K562 (cell line): Measurements from ENCODE around the gene SCFD2. TPM values are rescaled to one million over a fixed set of nuclear protein-coding genes. Genes with fewer than 3 reads are reported as not detected.

Experiments
- ATAC-seq: fragments of 200-7000 bp; cut with Tn5 transposase; 3 replicates; pipeline ENCODE4 v1.9.1; 2020; ENCODE audit warnings: moderate library complexity
- BruUV-seq: library from RNA; stranded (reverse); fragments of 400-500 nt; replicated peaks from 2 replicates; lab custom pipeline; 2021; lab: Mats Ljungman, UMichigan
- CTCF ChIA-PET: fragments of 300-600 bp; formaldehyde crosslinking; extraction: SDS; loops from one replicate; lab custom pipeline; 2021; ENCODE audit warnings: low intra/inter-chr PET ratio; lab: Yijun Ruan, JAX
- POLR2A ChIA-PET: fragments of 300-600, 350-650 bp; sonication (Branson Sonifier 250); formaldehyde crosslinking; extraction: SDS; loops from one replicate; lab custom pipeline; 2021; ENCODE audit warnings: antibody characterized with exemption, inconsistent platforms; lab: Yijun Ruan, JAX
- DNase-seq, 4 experiments: peaks; one replicate each; pipeline versions ENCODE4 v3.0.0 to v3.0.0-alpha.2; 2011 to 2018; ENCODE audit warnings: low spot score in 3 of 4, mixed read lengths in 3 of 4; ENCODE audit errors: extremely low read depth in 1 of 4
- FAIRE-seq: peaks from 2 replicates; lab custom pipeline; 2011; peaks lifted over from hg19 to GRCh38; lab: Jason Lieb, UNC
- H2AFZ ChIP-seq: 2 replicates; pipeline ENCODE4 v1.6.0; 2011; ENCODE audit warnings: low read depth, low read length, control low read depth, inconsistent platforms
- H3K27ac ChIP-seq: fragments of 200-600 bp; 3 replicates; pipeline ENCODE4 v1.8.0; 2011; ENCODE audit warnings: low read depth, mild to moderate bottlenecking, control low read depth, inconsistent platforms, low read length, moderate library complexity, mixed read lengths; ENCODE audit errors: extremely low read depth
- H3K27me3 ChIP-seq, 2 experiments: fragments of 300-600 bp in 1 of 2; 2 replicates in 1 of 2; 3 replicates in 1 of 2; pipeline versions ENCODE4 v1.6.0 to v1.8.0; 2011; ENCODE audit warnings: inconsistent platforms in 2 of 2, low read length in 2 of 2, mild to moderate bottlenecking in 1 of 2, mixed read lengths in 1 of 2, moderate library complexity in 1 of 2; ENCODE audit not compliant: control insufficient read depth in 2 of 2, insufficient read depth in 2 of 2
- H3K36me3 ChIP-seq: fragments of 300-600 bp; 3 replicates; pipeline ENCODE4 v1.8.0; 2011; ENCODE audit warnings: mild to moderate bottlenecking, low read length, inconsistent platforms; ENCODE audit not compliant: control insufficient read depth, insufficient read depth
- H3K4me1 ChIP-seq, 2 experiments: fragments of 200-600 bp in 1 of 2; replicated peaks in 1 of 2; 2 replicates in 1 of 2; 3 replicates in 1 of 2; pipeline versions ENCODE4 v1.5.1 to v1.8.0; 2011; ENCODE audit warnings: inconsistent platforms in 2 of 2, low read length in 2 of 2, mild to moderate bottlenecking in 1 of 2, mixed read lengths in 1 of 2, moderate library complexity in 1 of 2; ENCODE audit not compliant: control insufficient read depth in 2 of 2, insufficient read depth in 2 of 2
- H3K4me2 ChIP-seq: 2 replicates; pipeline ENCODE4 v1.6.1; 2011; ENCODE audit warnings: low read length, control low read depth, inconsistent platforms, mixed read lengths; ENCODE audit not compliant: insufficient read depth
- H3K4me3 ChIP-seq: fragments of 200-600 bp; sonication (generic), shearing (Covaris generic); 2 replicates; pipeline ENCODE4 v1.5.1; 2016; ENCODE audit warnings: control low read depth, inconsistent platforms
- H3K79me2 ChIP-seq: fragments of 200-600 bp; 3 replicates; pipeline ENCODE4 v1.8.0; 2011; ENCODE audit warnings: low read length, inconsistent platforms; ENCODE audit not compliant: control insufficient read depth, insufficient read depth
- H3K9ac ChIP-seq, 2 experiments: 2 replicates each; pipeline versions ENCODE4 v1.6.0 to v1.6.1; 2011; ENCODE audit warnings: low read depth in 2 of 2, low read length in 2 of 2, control low read depth in 1 of 2, inconsistent platforms in 1 of 2, mild to moderate bottlenecking in 1 of 2, mixed read lengths in 1 of 2; ENCODE audit not compliant: insufficient read depth in 1 of 2
- H3K9me1 ChIP-seq: one replicate; pipeline ENCODE4 v1.6.0; 2011; ENCODE audit warnings: inconsistent platforms, mild to moderate bottlenecking, low read length, moderate library complexity; ENCODE audit not compliant: control insufficient read depth, insufficient read depth
- H3K9me3 ChIP-seq: replicated peaks from 2 replicates; pipeline ENCODE4 v1.5.1; 2011; ENCODE audit warnings: low read depth, low read length, inconsistent platforms; ENCODE audit not compliant: control insufficient read depth, insufficient read depth
- H4K20me1 ChIP-seq: replicated peaks from 2 replicates; pipeline ENCODE4 v1.6.1; 2011; ENCODE audit warnings: low read length, inconsistent platforms, mixed read lengths; ENCODE audit not compliant: control insufficient read depth, insufficient read depth
- ARID2 ChIP-seq: fragments of 450-650 bp; IDR thresholded peaks from 2 replicates; pipeline ENCODE4 v1.6.1; 2017; ENCODE audit warnings: antibody characterized with exemption, mild to moderate bottlenecking
- CBFA2T2 ChIP-seq: fragments of 450-650 bp; conservative IDR thresholded peaks from 2 replicates; pipeline ENCODE4 v1.6.1; 2017; ENCODE audit warnings: mild to moderate bottlenecking
- CBFA2T3 ChIP-seq: fragments of 450-650 bp; IDR thresholded peaks from 2 replicates; pipeline ENCODE4 v1.6.1; 2017
- DPF2 ChIP-seq: fragments of 450-650 bp; IDR thresholded peaks from 2 replicates; pipeline ENCODE4 v1.6.1; 2016
- KLF10 ChIP-seq: fragments of 250-450 bp; sonication (Bioruptor Pico); IDR thresholded peaks from 2 replicates; pipeline ENCODE4 v1.6.1; 2021; ENCODE audit warnings: matching md5 sums
- NR2C2 ChIP-seq, 2 experiments: fragments of 200-800 bp in 1 of 2; sonication (Bioruptor generic) in 1 of 2; sonication (generic) in 1 of 2; formaldehyde crosslinking in 1 of 2; IDR thresholded peaks; 2 replicates each; pipeline versions ENCODE4 v1.6.1 to v1.8.0; 2016 to 2022; ENCODE audit warnings: mild to moderate bottlenecking in 1 of 2, missing compliant biosample characterization in 1 of 2, missing genetic modification characterization in 1 of 2, missing genetic modification reagents in 1 of 2
- POLR2AphosphoS2 ChIP-seq: IDR thresholded peaks from 2 replicates; pipeline ENCODE4 v1.6.1; 2012; ENCODE audit warnings: low read length, improper control_type of control experiment
- SMAD2 ChIP-seq: fragments of 150-350 bp; IDR thresholded peaks from 2 replicates; pipeline ENCODE4 v1.6.1; 2014; ENCODE audit warnings: low read depth, mild to moderate bottlenecking, low read length
- WGBS: fragments of 100-300 bp; shearing (Covaris generic); methylation state at CpG from one replicate; pipeline ENCODE4 v1.1.6; 2016; ENCODE audit warnings: low coverage, mixed read lengths; ENCODE audit not compliant: insufficient coverage; ENCODE audit errors: missing lambda C conversion rate; 5-methylcytosine and 5-hydroxymethylcytosine counted together
- in situ Hi-C: fragments of 300-500 bp; cut with MboI; formaldehyde crosslinking; loops from 4 replicates; pipeline ENCODE4 v1.15.0; 2018; ENCODE audit warnings: inconsistent platforms, mixed read lengths
- intact Hi-C: fragments of 100-400 bp; cut with micrococcal nuclease; formaldehyde crosslinking; loops from 2 replicates; pipeline ENCODE4 v1.14.2; 2022
- polyA plus RNA-seq, 8 experiments: library from polyadenylated mRNA; depleted of rRNA in 4 of 8; stranded (reverse) in 5 of 8; unstranded in 3 of 8; fragments of >200 nt; fragmentation: Nextera tagmentation in 2 of 8; fragmentation: Illumina TruSeq in 1 of 8; extraction: Ambion mirVana in 2 of 8; extraction: Trizol in 1 of 8; gene quantifications; 2 replicates each; pipeline versions ENCODE4 v1.2.1 to v1.2.3, GENCODE V29; 2011 to 2014; ENCODE audit warnings: inconsistent platforms in 1 of 8, missing spikeins in 1 of 8
- total RNA-seq, 7 experiments: library from RNA; depleted of rRNA in 6 of 7; stranded (reverse); fragments of >200 nt in 6 of 7; fragmentation: Illumina TruSeq in 2 of 7; extraction: Trizol in 2 of 7; gene quantifications; 2 replicates each; pipeline versions ENCODE4 v1.2.1 to v1.2.3, GENCODE V29; 2011 to 2021; ENCODE audit warnings: low replicate concordance in 1 of 7
- TF ChIP-seq, protein P1 (sequence below): IDR thresholded peaks from 2 replicates; pipeline ENCODE4 v1.6.1; 2011; ENCODE audit warnings: borderline replicate concordance, low read depth, mild to moderate bottlenecking, moderate library complexity, low read length; ENCODE audit not compliant: insufficient read depth, poor library complexity, severe bottlenecking
- TF ChIP-seq, protein P2 (sequence below): fragments of 250-450 bp; sonication (Bioruptor Pico); IDR thresholded peaks from 2 replicates; pipeline ENCODE4 v1.8.0; 2022; ENCODE audit warnings: inconsistent platforms

The SCFD2 gene
- total and polyA plus RNA-seq, 9 of the 15 experiments (the other 6 are each of a cell fraction or from before 2014, with no cell fraction given), result 5.7 to 30.3 (median 22.8) TPM

DNA sequence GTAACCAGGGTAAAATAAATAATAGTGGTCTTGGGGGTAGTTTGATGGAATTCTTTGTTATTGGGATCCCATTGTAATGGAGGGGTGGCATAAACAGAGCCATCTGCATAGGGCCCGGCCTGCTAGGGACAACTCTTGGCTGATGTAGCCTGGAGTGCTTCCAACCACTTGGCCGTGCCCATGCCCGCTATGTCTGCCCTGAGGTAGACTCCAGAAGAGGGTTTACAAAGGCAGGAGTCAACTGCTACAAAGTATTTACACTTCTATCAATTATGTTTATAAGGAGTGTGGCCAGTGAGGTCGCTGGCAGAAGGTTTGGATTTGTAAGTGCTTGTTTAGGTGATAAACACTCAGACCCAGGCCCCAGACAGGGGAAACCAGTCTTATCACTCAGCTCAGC is 495.6 kb downstream of the SCFD2 start:
- peaks cover 0 to 7% of the 10 kb centered on the region in 2 experiments; a peak in 1 of 5 replicates for H3K4me1 ChIP-seq
- 73% methylated on average over 4 of the region's 4 CpGs for WGBS
- CTCF ChIA-PET, result no interaction called here
- H3K27me3 ChIP-seq, result no peaks in the 10 kb centered on the region
- DNase-seq, result peak in 1 of 4 experiments; percentile 11
- H3K4me2 ChIP-seq, result no peak overlapping the region
- intact Hi-C loops, result no loop called here
- ATAC-seq, result no peak
- BruUV-seq, result no TSS peak
- no peak overlapping the region for H3K4me3 ChIP-seq
- TF ChIP-seq NR2C2 (CRISPR knock-in tag; IDR thresholded peaks at IDR 0.05), result no peak
- no peak for TF ChIP-seq NR2C2 (tag; IDR thresholded peaks at IDR 0.05)
- TF ChIP-seq CBFA2T3, result peak; percentile 53; the same call in 1 of the 2 replicates
- TF ChIP-seq CBFA2T2, result 0 out of 2 replicates have a peak, but pooled peaks have one; percentile 13
- H4K20me1 ChIP-seq, result no peaks in the 10 kb centered on the region
- H3K79me2 ChIP-seq, result no peaks in the 10 kb centered on the region
- no peak overlapping the region for H3K9ac ChIP-seq
- POLR2A ChIA-PET, result no interaction called here
- no peak overlapping the region for H2AFZ ChIP-seq
- in situ Hi-C loops, result no loop called here
- H3K36me3 ChIP-seq, result no peaks in the 10 kb centered on the region
- no peaks in the 10 kb centered on the region for H3K9me1 ChIP-seq
- H3K27ac ChIP-seq, result no peak overlapping the region
- FAIRE-seq, result no peak
- H3K9me3 ChIP-seq, result no peaks in the 10 kb centered on the region

DNA sequence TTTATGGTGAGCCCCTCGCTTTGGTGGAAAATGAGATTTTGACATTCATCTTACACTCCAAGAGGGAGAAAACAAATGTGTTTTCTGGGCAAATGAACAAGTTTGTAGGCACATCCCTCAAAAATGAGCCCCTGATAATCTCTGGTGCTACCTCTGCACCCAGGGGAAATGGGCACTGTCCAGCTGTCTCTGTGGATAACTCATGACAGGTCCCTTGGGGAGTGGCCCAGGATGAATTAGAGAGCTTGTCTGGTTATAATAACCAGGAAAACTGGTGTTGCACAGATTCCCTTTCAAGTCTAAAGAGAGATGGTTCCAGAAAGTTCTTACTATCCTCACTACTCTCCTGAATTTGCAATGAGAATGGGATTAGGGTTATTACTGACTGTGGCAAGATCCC is 496.2 kb downstream of the SCFD2 start:
- Histone ChIP-seq H4K20me1 (no peaks in the 10 kb centered on the region), H3K27me3 (no peaks in the 10 kb centered on the region), H3K9me3 (no peaks in the 10 kb centered on the region), H3K4me3 (no peak overlapping the region), H3K4me2 (no peak overlapping the region), H3K79me2 (no peaks in the 10 kb centered on the region), H3K4me1 (peaks cover 0 to 7% of the 10 kb centered on the region in 2 experiments; a peak in 1 of 5 replicates), H3K27ac (no peak overlapping the region), H3K9me1 (no peaks in the 10 kb centered on the region), H3K9ac (no peak overlapping the region), H2AFZ (no peak overlapping the region), H3K36me3 (no peaks in the 10 kb centered on the region)
- no peak for ATAC-seq
- no peak for TF ChIP-seq SMAD2
- TF ChIP-seq POLR2AphosphoS2, result no peak
- TF ChIP-seq, protein P1, sequence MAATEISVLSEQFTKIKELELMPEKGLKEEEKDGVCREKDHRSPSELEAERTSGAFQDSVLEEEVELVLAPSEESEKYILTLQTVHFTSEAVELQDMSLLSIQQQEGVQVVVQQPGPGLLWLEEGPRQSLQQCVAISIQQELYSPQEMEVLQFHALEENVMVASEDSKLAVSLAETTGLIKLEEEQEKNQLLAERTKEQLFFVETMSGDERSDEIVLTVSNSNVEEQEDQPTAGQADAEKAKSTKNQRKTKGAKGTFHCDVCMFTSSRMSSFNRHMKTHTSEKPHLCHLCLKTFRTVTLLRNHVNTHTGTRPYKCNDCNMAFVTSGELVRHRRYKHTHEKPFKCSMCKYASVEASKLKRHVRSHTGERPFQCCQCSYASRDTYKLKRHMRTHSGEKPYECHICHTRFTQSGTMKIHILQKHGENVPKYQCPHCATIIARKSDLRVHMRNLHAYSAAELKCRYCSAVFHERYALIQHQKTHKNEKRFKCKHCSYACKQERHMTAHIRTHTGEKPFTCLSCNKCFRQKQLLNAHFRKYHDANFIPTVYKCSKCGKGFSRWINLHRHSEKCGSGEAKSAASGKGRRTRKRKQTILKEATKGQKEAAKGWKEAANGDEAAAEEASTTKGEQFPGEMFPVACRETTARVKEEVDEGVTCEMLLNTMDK, result no peak
- TF ChIP-seq, protein P2, sequence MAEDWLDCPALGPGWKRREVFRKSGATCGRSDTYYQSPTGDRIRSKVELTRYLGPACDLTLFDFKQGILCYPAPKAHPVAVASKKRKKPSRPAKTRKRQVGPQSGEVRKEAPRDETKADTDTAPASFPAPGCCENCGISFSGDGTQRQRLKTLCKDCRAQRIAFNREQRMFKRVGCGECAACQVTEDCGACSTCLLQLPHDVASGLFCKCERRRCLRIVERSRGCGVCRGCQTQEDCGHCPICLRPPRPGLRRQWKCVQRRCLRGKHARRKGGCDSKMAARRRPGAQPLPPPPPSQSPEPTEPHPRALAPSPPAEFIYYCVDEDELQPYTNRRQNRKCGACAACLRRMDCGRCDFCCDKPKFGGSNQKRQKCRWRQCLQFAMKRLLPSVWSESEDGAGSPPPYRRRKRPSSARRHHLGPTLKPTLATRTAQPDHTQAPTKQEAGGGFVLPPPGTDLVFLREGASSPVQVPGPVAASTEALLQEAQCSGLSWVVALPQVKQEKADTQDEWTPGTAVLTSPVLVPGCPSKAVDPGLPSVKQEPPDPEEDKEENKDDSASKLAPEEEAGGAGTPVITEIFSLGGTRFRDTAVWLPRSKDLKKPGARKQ (CRISPR knock-in tag), result no peak
- no peak for TF ChIP-seq KLF10 (CRISPR knock-in tag)
- TF ChIP-seq ARID2, result no peak
- no peak for TF ChIP-seq DPF2
- WGBS, result 45% methylated on average over 1 of the region's 1 CpG
- POLR2A ChIA-PET, result interaction anchor here (0.7 to 0.9 kb wide), 2 partner anchors 11 to 358 kb away, joined by 3 read pairs; no protein-coding TSS in a partner anchor
- intact Hi-C loops (no loop called here), in situ Hi-C loops (no loop called here)
- no TSS peak for BruUV-seq
- no peak for FAIRE-seq
- DNase-seq, result no peak
- CTCF ChIA-PET, result no interaction called here
